Fibroblast of upper back skin (primary cell): ENCODE measurements around the gene CHRM4.

Experiments used
- DNase-seq: peaks from one replicate; pipeline ENCODE4 v3.0.0-alpha.2; 2013

The CHRM4 gene

GRCh38 chr11:46391578-46392420 is at the start of gene CHRM4:
Gene CHRM4 (minus strand): TSS chr11:46391776. CDS start chr11:46386557, 5,219 bp downstream.
- DNase-seq = no peak

- DNase-seq = no peak
Observed at GRCh38 chr11:46438211-46438610, 46.6 kb upstream of the CHRM4 start.

- no peak for DNase-seq
Observed at GRCh38 chr11:46437122-46437689, 45.6 kb upstream of the CHRM4 start.

- no peak for DNase-seq
Observed at GRCh38 chr11:46436113-46436512, 44.5 kb upstream of the CHRM4 start.

- no peak for DNase-seq
Observed at GRCh38 chr11:46435679-46436078, 44.1 kb upstream of the CHRM4 start.

GRCh38 chr11:46431211-46431610 is 39.6 kb upstream of the CHRM4 start:
- DNase-seq = no peak

GRCh38 chr11:46429717-46430116 is 38.1 kb upstream of the CHRM4 start:
- DNase-seq = no peak

GRCh38 chr11:46427364-46427763 is 35.8 kb upstream of the CHRM4 start:
- DNase-seq = no peak

GRCh38 chr11:46426233-46426991 is 34.8 kb upstream of the CHRM4 start:
- DNase-seq = no peak

GRCh38 chr11:46422588-46422987 is 31.0 kb upstream of the CHRM4 start:
- DNase-seq = no peak

- DNase-seq = no peak
Observed at GRCh38 chr11:46421257-46421880, 29.8 kb upstream of the CHRM4 start.

- DNase-seq = no peak
Observed at GRCh38 chr11:46420513-46420912, 28.9 kb upstream of the CHRM4 start.

GRCh38 chr11:46418751-46419150 is 27.2 kb upstream of the CHRM4 start:
- no peak for DNase-seq

GRCh38 chr11:46417711-46418110 is 26.1 kb upstream of the CHRM4 start:
- DNase-seq = no peak

GRCh38 chr11:46414879-46415278 is 23.3 kb upstream of the CHRM4 start:
- DNase-seq = no peak

- DNase-seq = no peak
Observed at GRCh38 chr11:46414466-46414796, 22.9 kb upstream of the CHRM4 start.

- DNase-seq = no peak
Observed at GRCh38 chr11:46413760-46414465, 22.3 kb upstream of the CHRM4 start.

- no peak for DNase-seq
Observed at GRCh38 chr11:46410021-46410420, 18.4 kb upstream of the CHRM4 start.

GRCh38 chr11:46408407-46408986 is 16.9 kb upstream of the CHRM4 start:
- DNase-seq = no peak

- DNase-seq = no peak
Observed at GRCh38 chr11:46407635-46408034, 16.1 kb upstream of the CHRM4 start.

GRCh38 chr11:46404476-46405017 is 13.0 kb upstream of the CHRM4 start:
- DNase-seq = no peak
